Endothelial cell (in vitro differentiated cells): ENCODE results near the gene PRAMEF13. TPM values are rescaled to one million over a fixed set of nuclear protein-coding genes. Genes with fewer than 3 reads are reported as not detected.
"Not testable (repeated sequence)": the region's sequence is repeated elsewhere in the genome, so short reads cannot be mapped to it uniquely, and the experiment has no call there.

Source experiments
- DNase-seq: peaks from one replicate; pipeline ENCODE4 v3.0.0; 2021; ENCODE audit warnings: low spot score
- H3K27ac Mint-ChIP-seq: one replicate; pipeline ENCODE4 v1.8.0; 2021; ENCODE audit warnings: mixed read lengths, inconsistent platforms; ENCODE audit not compliant: unreplicated experiment
- H3K27me3 Mint-ChIP-seq: one replicate; pipeline ENCODE4 v1.8.0; 2021; ENCODE audit warnings: mild to moderate bottlenecking, moderate library complexity, mixed read lengths, inconsistent platforms; ENCODE audit not compliant: unreplicated experiment
- H3K36me3 Mint-ChIP-seq: one replicate; pipeline ENCODE4 v1.8.0; 2021; ENCODE audit warnings: mild to moderate bottlenecking, low read depth, mixed read lengths, inconsistent platforms; ENCODE audit not compliant: unreplicated experiment
- H3K4me1 Mint-ChIP-seq: one replicate; pipeline ENCODE4 v1.8.0; 2021; ENCODE audit warnings: mild to moderate bottlenecking, mixed read lengths, inconsistent platforms; ENCODE audit not compliant: unreplicated experiment
- H3K4me3 Mint-ChIP-seq: one replicate; pipeline ENCODE4 v1.8.0; 2021; ENCODE audit warnings: mild to moderate bottlenecking, mixed read lengths, inconsistent platforms; ENCODE audit not compliant: unreplicated experiment
- H3K9me3 Mint-ChIP-seq: one replicate; pipeline ENCODE4 v1.8.0; 2021; ENCODE audit warnings: mixed read lengths, inconsistent platforms; ENCODE audit not compliant: unreplicated experiment
- long read RNA-seq: library from polyadenylated mRNA; unstranded; transcript quantifications from one replicate; pipeline ENCODE4 v2.0.0, GENCODE V29; 2020; ENCODE audit not compliant: unreplicated experiment
- total RNA-seq: library from RNA; stranded (reverse); fragmentation: NEBNext Ultra II Directional; extraction: Animal tissue kit (Norgen Biotek cat#: 25700); gene quantifications from one replicate; pipeline ENCODE4 v1.2.1, GENCODE V29; 2021; ENCODE audit not compliant: unreplicated experiment

PRAMEF13 gene, protein sequence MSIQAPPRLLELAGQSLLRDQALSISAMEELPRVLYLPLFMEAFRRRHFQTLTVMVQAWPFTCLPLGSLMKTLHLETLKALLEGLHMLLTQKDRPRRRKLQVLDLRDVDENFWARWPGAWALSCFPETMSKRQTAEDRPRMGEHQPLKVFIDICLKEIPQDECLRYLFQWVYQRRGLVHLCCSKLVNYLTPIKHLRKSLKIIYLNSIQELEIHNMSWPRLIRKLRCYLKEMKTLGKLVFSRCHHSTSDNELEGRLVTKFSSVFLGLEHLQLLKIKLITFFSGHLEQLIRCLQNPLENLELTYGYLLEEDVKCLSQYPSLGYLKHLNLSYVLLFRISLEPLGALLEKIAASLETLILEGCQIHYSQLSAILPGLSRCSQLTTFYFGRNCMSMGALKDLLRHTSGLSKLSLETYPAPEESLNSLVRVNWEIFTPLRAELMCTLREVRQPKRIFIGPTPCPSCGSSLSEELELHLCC
- not detected for total RNA-seq
- long read RNA-seq = 0 reads

DNA sequence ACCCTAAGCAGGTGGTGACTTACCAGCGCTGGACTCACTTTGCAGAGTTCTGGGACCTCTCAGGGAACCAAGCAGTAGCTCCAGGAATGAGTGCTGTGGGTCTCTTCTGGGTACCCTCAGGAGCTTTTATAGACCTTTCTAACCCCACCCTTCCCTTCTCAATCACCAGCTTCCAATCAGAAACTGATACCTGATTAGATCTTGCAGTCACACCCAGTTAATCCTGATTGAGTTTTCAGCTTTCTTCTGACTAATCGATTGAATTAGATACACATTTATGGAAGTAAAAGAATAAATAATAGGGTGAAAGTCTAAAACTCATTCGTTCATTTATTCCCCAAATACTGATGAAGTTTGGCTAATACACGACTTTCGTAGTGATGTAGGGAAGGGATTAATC is at the start of gene PRAMEF13:
TSS of gene PRAMEF13 (minus strand) at position 101 of the 400 bp plus-strand sequence. CDS start 1,820 bp downstream, outside the sequence.
- not testable (repeated sequence) for H3K27ac Mint-ChIP-seq, H3K4me1 Mint-ChIP-seq, H3K27me3 Mint-ChIP-seq, DNase-seq, H3K36me3 Mint-ChIP-seq, H3K9me3 Mint-ChIP-seq, H3K4me3 Mint-ChIP-seq

DNA sequence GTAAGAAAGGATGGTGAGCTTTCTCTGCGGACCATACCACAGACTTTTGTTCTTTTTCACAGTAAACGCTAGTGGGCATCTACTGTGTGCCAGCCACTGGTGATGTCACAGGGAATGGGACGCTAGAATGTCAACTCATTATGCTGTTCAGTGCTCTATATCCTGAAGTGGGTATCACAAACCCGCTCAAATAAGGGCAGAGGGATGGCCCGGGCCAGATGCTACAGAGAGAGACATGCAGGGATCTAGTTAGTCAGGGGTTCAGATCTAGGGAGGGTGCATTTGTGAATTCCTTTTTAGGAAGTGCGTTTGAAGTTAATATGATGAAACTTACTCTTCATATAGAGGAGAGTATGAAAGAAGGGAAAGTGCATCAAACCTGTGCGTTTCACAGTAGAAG is 45.9 kb upstream of the PRAMEF13 start:
- H3K4me3 Mint-ChIP-seq, DNase-seq, H3K27ac Mint-ChIP-seq, H3K4me1 Mint-ChIP-seq, H3K27me3 Mint-ChIP-seq: not testable (repeated sequence)
- Mint-ChIP-seq H3K9me3 (peaks cover 23% of the 10 kb centered on the region), H3K36me3 (peaks cover 12% of the 10 kb centered on the region)

DNA sequence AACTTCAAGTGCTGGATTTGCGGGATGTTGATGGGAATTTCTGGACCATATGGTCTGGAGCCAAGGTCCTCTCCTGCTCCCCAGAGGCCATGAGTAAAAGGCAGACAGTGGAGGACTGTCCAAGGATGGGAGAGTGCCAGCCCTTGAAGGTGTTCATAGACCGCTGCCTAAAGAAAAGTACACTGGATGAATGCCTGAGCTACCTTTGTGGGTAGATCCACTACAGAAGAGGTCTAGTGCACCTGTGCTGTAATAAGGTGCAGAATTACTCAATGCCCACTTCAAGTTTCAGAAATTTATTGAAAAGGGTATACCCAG is 45.3 kb upstream of the PRAMEF13 start:
- H3K4me3 Mint-ChIP-seq, DNase-seq, H3K27me3 Mint-ChIP-seq, H3K4me1 Mint-ChIP-seq, H3K27ac Mint-ChIP-seq: not testable (repeated sequence)
- Mint-ChIP-seq H3K36me3 (peaks cover 12% of the 10 kb centered on the region), H3K9me3 (peaks cover 23% of the 10 kb centered on the region)

DNA sequence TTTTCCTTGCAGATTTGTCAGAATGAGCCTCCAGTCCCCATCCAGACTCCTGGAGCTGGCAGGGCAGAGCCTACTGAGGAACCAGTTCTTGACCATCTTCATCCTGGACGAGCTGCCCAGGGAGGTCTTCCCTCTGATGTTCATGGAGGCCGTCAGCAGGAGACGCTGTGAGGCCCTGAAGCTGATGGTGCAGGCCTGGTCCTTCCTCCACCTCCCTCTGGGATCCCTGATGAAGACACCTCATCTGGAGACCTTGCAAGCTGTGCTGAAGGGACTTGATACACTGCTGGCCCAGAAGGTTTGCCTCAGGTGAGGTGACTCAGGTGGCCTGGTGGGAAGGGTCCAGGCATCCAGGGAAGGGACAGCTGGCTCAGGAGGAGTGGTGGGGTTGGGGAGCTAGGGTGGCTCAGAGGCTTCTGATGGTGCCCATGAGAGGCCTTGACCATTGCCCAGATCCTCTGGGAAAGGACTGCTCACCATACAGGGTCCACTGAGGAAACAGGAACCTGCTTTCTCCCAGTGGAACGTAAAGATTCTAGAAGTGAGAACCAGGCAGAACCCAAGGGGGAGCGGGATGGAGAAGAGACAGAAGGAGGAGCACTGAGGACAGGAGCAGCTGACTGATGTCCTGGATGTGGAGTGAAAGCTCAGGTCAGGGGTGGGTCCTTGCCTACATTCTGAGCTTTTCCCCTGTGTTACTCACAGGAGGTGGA is 44.8 kb upstream of the PRAMEF13 start:
- Mint-ChIP-seq H3K36me3 (peaks cover 12% of the 10 kb centered on the region), H3K27me3 (peaks cover 13% of the 10 kb centered on the region), H3K9me3 (peaks cover 28% of the 10 kb centered on the region)
- DNase-seq, H3K4me3 Mint-ChIP-seq, H3K27ac Mint-ChIP-seq, H3K4me1 Mint-ChIP-seq: not testable (repeated sequence)

DNA sequence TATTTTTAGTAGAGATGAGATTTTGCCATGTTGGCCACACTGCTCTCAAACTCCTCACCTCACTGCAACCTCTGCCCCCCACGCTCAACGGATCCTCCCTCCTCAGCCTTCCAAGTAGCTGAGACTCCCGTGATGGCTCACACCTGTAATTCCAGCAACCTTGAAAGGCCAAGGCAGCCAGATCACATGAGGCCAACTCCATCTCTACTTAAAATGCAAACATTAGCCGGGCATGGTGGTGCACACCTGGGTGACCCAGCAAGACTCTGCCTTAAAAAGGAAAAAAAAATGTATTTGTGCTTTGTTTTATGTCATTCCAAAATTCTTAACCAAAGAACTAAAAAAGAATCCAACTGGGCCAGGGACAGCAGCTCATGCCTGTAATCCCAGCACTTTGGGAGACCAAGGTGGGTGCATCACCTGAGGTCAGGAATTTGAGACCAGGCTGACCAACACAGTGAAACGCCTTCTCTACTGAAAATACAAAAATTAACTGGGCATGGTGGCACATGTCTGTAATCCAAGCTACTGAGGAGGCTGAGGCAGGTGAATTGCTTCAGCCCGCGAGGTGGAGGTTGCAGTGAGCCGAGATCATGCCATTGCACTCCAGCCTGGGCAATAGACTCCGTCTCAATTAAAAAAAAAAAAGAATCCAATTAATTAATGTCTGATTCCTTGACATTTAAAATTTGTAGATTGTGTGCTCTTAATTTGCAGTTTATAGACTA is 42.5 kb upstream of the PRAMEF13 start:
- Mint-ChIP-seq H3K36me3 (peaks cover 12% of the 10 kb centered on the region), H3K9me3 (peaks cover 37% of the 10 kb centered on the region), H3K4me3 (peak overlapping the region; percentile 33), H3K27me3 (peaks cover 14% of the 10 kb centered on the region)
- DNase-seq, H3K27ac Mint-ChIP-seq, H3K4me1 Mint-ChIP-seq: not testable (repeated sequence)

DNA sequence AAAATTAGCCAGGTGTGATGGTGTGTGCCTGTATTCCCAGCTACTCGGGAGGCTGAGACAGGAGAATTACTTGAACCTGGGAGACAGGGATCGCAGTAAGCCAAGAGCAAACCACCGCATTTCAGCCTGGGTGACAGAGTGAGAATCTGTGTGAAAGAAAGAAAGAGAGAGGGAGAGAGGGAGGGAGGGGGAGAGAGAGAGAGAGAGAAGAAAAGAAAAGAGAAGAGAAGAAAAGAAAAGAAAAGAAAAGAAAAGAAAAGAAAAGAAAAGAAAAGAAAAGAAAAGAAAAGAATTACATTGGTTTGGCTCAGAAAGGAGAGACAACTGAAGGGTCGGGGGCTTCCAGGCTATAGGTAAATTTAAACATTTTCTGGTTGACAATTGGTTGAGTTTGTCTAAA is 38.4 kb upstream of the PRAMEF13 start:
- not testable (repeated sequence) for DNase-seq, H3K4me1 Mint-ChIP-seq, H3K27ac Mint-ChIP-seq, H3K27me3 Mint-ChIP-seq, H3K36me3 Mint-ChIP-seq, H3K4me3 Mint-ChIP-seq
- peaks cover 34% of the 10 kb centered on the region for H3K9me3 Mint-ChIP-seq

DNA sequence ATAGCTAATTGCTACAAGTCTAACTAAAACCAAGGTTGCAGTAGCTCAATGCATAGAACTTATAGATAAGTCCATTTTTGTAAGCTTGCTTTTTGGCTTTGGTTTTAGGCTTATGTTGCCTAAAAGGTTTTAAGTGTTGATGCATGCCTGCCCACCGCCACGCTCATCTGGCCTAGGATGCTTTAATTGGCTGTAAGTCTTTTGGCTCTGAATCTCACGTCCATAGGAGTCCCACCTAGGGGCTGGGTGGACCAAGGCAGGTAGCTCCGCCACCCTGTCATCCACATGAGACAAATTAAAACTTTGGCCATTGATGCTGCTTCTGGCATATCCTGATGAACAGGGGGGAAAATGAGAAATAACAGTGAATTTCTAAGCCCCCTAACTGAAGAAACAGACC is 36.4 kb upstream of the PRAMEF13 start:
- not testable (repeated sequence) for DNase-seq, H3K27me3 Mint-ChIP-seq, H3K27ac Mint-ChIP-seq, H3K4me1 Mint-ChIP-seq, H3K4me3 Mint-ChIP-seq
- peaks cover 10% of the 10 kb centered on the region for H3K36me3 Mint-ChIP-seq
- H3K9me3 Mint-ChIP-seq = peaks cover 35% of the 10 kb centered on the region

DNA sequence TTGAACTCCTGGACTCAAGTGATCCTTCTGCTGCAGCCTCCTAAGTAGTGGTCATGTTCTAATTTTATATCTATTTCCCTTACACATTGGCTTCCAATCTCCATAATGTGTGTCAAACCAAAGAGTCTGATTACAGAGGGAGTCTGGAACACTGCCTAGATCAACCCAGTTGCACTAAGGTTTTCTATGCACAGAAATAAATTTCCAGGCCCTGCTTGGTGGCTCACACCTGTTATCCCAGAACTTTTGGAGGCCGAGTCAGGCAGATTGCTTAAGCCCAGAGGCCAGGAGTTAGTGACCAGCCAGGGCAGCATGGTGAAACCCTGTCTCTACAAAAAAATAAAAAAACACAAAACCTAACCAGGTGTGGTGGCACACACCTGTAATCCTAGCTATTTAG is 32.8 kb upstream of the PRAMEF13 start:
- DNase-seq = not testable (repeated sequence)

DNA sequence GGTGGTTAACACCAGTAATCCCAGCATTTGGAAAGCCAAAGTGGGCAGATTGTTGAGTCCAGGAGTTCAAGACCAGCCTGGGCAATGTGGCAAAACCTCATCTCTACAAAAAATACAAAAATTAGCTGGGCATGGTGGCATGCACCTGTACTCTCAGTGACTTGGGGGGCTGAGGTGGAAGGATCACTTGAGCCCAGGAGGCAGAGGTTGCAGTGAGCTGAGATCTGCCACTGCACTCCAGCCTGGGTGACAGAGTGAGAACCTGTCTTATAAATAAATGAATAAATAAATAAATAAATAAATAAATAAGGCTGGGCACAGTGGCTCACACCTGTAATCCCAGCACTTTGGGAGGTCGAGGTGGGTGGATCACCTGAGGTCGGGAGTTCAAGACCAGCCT is 30.8 kb upstream of the PRAMEF13 start:
- not testable (repeated sequence) for H3K36me3 Mint-ChIP-seq, H3K27me3 Mint-ChIP-seq, DNase-seq, H3K4me3 Mint-ChIP-seq, H3K27ac Mint-ChIP-seq, H3K4me1 Mint-ChIP-seq
- H3K9me3 Mint-ChIP-seq = peaks cover 43% of the 10 kb centered on the region

More for the DNA sequence above, 32.8 kb upstream of the PRAMEF13 start:
- H3K27ac Mint-ChIP-seq, H3K27me3 Mint-ChIP-seq, H3K4me3 Mint-ChIP-seq, H3K4me1 Mint-ChIP-seq: not testable (repeated sequence)
- H3K36me3 Mint-ChIP-seq = peaks cover 10% of the 10 kb centered on the region
- peaks cover 44% of the 10 kb centered on the region for H3K9me3 Mint-ChIP-seq

DNA sequence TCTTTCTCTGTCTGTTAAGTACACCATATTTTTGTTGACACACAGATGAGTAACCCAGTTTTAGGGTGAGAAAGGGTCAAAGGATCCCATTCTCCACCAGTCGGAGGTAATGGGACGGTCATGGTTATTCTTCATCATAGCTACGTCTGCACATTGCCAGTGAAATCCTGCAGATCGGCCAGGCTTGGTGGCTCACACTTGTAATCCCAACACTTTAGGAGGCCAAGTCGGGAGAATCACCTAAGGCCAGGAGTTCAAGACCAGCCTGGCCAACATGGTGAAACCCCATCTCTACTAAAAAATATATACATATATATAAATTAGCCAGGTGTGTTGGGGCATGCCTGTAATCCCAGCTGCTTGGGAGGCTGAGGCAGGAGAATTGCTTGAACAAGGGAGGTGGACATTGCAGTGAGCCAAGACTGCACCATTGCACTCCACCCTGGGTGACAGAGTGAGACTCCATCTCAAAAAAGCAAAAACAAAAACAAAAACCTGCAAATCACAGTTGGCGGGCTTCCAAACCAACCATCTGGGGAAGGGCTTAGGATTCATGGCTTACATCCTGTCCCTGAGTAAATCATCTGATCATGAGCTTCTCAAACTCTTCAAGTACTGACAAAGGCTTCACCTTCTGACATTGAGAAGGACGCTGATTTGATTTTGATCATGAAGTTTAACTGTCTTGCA is 30.0 kb upstream of the PRAMEF13 start:
- H3K4me1 Mint-ChIP-seq, H3K36me3 Mint-ChIP-seq, DNase-seq, H3K4me3 Mint-ChIP-seq, H3K27me3 Mint-ChIP-seq, H3K27ac Mint-ChIP-seq: not testable (repeated sequence)
- H3K9me3 Mint-ChIP-seq = peaks cover 41% of the 10 kb centered on the region

DNA sequence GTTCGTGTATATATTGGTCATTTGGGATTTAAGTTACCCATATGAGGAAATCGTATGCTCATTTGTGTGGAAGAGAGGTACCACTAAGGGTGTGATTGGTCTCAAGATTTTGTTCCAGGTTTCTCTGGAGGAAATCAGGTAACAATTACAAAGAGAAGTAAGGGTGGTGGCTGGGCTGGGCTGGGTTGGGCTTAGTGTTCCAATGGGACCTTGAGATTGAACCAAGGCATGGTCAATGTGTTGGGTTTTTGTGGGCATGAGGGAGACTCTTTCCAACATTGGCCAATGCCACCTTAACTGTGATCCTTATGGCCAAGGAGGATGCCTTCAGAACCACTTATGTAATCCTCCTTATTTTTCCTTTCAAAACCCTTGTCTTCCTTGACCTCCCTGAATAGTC is 29.4 kb upstream of the PRAMEF13 start:
- not testable (repeated sequence) for H3K27me3 Mint-ChIP-seq, H3K4me3 Mint-ChIP-seq, H3K4me1 Mint-ChIP-seq, H3K27ac Mint-ChIP-seq, DNase-seq
- Mint-ChIP-seq H3K9me3 (peaks cover 46% of the 10 kb centered on the region), H3K36me3 (peaks cover 12% of the 10 kb centered on the region)
